Adrenal gland (tissue), 5 donors: ENCODE data around the gene TIMM44.

Experiments
- POLR2A ChIP-seq, 2 donors: fragments of 450-650 bp; IDR thresholded peaks; one replicate each; pipeline ENCODE4 v1.6.1; 2017; ENCODE audit warnings: antibody characterized with exemption in 2 of 2, mild to moderate bottlenecking in 2 of 2, moderate library complexity in 1 of 2
- TF ChIP-seq, protein P1 (sequence below), 6 experiments: fragments of 450-650 bp in 4 of 6; fragments of 200-600 bp in 2 of 6; sonication (generic) in 1 of 6; IDR thresholded peaks; 1 replicate in 5 of 6; 2 replicates in 1 of 6; pipeline versions ENCODE4 v1.5.1 to v1.8.0; 2016 to 2021; ENCODE audit warnings: antibody characterized with exemption in 6 of 6, mild to moderate bottlenecking in 2 of 6, moderate library complexity in 1 of 6
- donor health status: DM: no; HTN: no; CAD: no.

DNA sequence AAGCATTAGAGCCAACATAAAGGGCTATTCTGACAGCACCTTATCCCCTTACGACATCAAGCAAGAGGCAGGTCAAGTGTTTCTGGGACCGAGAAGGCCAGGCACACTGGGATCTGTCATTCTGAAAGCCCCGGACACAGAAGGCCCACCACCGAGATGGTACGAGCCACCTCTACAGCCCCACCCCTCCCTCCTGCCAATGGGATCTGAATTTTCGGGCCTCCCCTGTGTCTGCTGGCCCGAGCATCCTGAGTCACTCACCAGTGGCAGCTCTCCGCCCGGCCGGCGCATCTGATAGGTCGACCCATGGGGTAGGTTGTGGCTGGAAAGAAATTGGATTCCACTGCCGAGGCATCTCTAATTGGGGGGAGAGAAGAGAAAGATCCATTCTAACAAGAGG is 2.6 kb downstream of the TIMM44 start:
- TF ChIP-seq, protein P1, sequence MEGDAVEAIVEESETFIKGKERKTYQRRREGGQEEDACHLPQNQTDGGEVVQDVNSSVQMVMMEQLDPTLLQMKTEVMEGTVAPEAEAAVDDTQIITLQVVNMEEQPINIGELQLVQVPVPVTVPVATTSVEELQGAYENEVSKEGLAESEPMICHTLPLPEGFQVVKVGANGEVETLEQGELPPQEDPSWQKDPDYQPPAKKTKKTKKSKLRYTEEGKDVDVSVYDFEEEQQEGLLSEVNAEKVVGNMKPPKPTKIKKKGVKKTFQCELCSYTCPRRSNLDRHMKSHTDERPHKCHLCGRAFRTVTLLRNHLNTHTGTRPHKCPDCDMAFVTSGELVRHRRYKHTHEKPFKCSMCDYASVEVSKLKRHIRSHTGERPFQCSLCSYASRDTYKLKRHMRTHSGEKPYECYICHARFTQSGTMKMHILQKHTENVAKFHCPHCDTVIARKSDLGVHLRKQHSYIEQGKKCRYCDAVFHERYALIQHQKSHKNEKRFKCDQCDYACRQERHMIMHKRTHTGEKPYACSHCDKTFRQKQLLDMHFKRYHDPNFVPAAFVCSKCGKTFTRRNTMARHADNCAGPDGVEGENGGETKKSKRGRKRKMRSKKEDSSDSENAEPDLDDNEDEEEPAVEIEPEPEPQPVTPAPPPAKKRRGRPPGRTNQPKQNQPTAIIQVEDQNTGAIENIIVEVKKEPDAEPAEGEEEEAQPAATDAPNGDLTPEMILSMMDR (IDR thresholded peaks at IDR 0.05): no peak
- no peak for TF ChIP-seq POLR2A (IDR thresholded peaks at IDR 0.05)
